Measurements from ENCODE around the gene ARHGAP15.

DNA sequence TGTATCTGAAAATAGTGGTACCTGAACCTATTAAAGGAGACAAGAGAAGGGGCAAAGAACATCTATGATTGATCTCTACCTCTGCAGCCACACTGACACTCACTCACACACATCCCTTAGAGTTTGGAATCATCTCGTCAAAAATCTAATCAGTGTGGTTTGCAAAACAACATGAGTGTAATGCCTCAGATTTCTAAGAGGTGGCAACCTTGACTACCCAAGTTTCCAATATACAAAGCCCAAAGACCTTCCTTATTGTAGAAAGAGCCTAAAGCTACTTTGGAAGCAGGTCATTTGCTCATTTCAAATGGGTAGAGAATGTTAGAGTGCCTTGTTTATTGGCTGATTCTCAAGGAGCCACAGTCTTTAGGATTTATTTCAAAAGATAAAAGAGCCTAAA, 444.9 kb downstream of the ARHGAP15 start:
- TF ChIP-seq EZH2 (IDR thresholded peaks at IDR 0.05; ENCODE audit: insufficient read depth, poor library complexity, severe bottlenecking), result no peak
- no peak for TF ChIP-seq EZH2phosphoT487 (IDR thresholded peaks at IDR 0.05; ENCODE audit: insufficient read depth, low read depth)
